Activated T-helper 17 cell treated with anti-CD3 and anti-CD28 coated beads, Interleukin-2, amount 50 U/mL, for 72 hours (primary cell): Measurements from ENCODE around the gene SQOR. TPM values are rescaled to one million over a fixed set of nuclear protein-coding genes. Genes with fewer than 3 reads are reported as not detected.

Source experiments
- ATAC-seq: fragments of 150-1000 bp; cut with Tn5 transposase; replicated peaks from 2 replicates; pipeline ENCODE4 v1.10.0; 2021; ENCODE audit warnings: mild to moderate bottlenecking, moderate library complexity
- H3K27ac Mint-ChIP-seq: one replicate; pipeline ENCODE4 v1.8.0; 2022; ENCODE audit warnings: mixed read lengths
- H3K27me3 Mint-ChIP-seq: one replicate; pipeline ENCODE4 v1.8.0; 2022; ENCODE audit warnings: mixed read lengths
- H3K36me3 Mint-ChIP-seq: one replicate; pipeline ENCODE4 v1.8.0; 2022; ENCODE audit warnings: low read depth, mild to moderate bottlenecking, mixed read lengths
- H3K4me1 Mint-ChIP-seq: one replicate; pipeline ENCODE4 v1.8.0; 2022; ENCODE audit warnings: mixed read lengths
- H3K4me3 Mint-ChIP-seq: one replicate; pipeline ENCODE4 v1.8.0; 2022; ENCODE audit warnings: mild to moderate bottlenecking, mixed read lengths
- H3K9me3 Mint-ChIP-seq: one replicate; pipeline ENCODE4 v1.8.0; 2022; ENCODE audit warnings: mixed read lengths
- total RNA-seq, 2 donors: library from RNA; stranded (reverse); gene quantifications; one replicate each; pipeline ENCODE4 v1.2.3, GENCODE V29; 2022

SQOR gene
- total RNA-seq, 2 donors from 2014 or later = 129 to 275 TPM

DNA sequence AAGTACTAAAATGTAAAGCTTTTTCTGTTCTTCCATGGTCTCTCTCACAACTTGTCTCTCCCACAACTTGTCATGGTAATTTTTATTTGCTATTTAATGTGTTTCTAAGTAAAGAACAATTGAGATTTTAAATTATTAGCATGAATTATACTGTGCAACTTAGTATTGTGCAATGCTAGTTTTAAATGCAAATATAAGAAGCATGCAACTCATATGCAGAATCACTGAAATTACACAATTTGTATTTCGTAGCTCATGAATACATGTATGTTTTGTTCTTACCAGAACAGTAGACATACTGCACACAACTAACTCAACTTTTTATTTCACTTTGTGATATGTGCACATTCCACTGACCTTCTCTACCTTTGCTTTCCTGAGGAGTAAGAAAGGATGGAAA lies 96.5 kb downstream of the SQOR start:
- no peaks in the 10 kb centered on the region for H3K4me1 Mint-ChIP-seq
- peaks cover 43% of the 10 kb centered on the region for H3K27me3 Mint-ChIP-seq
- H3K36me3 Mint-ChIP-seq = no peaks in the 10 kb centered on the region
- no peak for ATAC-seq
- no peaks in the 10 kb centered on the region for H3K9me3 Mint-ChIP-seq
- H3K27ac Mint-ChIP-seq = no peak overlapping the region
- no peak overlapping the region for H3K4me3 Mint-ChIP-seq

DNA sequence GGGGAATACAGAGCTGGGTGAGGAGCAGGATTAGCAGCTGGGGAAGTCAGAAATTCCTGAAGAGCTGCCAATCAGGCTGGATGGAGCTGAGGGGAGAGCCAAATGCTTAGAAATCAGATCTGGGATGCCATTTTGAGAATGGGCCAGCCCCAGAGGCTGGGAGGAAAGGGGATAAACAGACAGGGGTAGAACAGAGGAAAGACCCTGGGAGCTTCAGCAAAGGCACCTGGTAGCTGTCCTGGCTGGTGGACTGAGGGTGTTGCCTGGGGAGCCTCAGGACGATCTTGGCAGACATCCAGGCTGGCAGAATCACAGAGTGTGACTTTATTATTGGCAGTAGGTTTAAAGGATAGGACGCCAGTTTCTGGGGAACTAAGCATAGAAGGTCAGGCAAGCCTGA lies 97.8 kb downstream of the SQOR start:
- peaks cover 43% of the 10 kb centered on the region for H3K27me3 Mint-ChIP-seq
- no peaks in the 10 kb centered on the region for H3K9me3 Mint-ChIP-seq
- H3K4me3 Mint-ChIP-seq = no peak overlapping the region
- H3K36me3 Mint-ChIP-seq = no peaks in the 10 kb centered on the region
- H3K27ac Mint-ChIP-seq = peak overlapping the region; percentile 8
- ATAC-seq = no peak
- no peaks in the 10 kb centered on the region for H3K4me1 Mint-ChIP-seq

DNA sequence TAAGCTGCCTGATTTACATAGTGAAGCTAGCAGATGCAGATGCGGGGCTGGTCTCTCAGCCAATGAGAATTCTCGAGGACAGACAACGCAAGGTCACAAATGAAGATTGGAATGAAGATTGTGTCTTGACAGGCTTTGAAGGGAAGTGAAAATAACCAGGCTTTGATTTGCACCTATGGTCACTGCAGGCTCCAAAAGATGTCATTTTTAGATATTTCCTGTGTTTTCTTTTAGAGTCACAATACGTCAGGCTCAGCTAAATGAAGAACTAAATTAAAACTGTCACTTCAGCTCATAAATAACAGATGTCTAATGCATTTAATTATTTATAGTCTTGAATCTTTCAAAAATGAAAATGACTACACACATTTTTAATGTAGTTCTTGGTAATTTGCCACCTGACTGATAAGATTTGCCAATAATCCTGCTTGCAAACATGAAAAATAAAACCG lies 99.5 kb downstream of the SQOR start:
- Mint-ChIP-seq H3K4me3 (no peak overlapping the region), H3K27me3 (peaks cover 45% of the 10 kb centered on the region), H3K9me3 (no peaks in the 10 kb centered on the region), H3K4me1 (no peaks in the 10 kb centered on the region), H3K36me3 (no peaks in the 10 kb centered on the region), H3K27ac (no peak overlapping the region)
- no peak for ATAC-seq

Other genes starting within 250 kb of the SQOR start
- gene SLC30A4, start 112.3 kb upstream of the SQOR start, total RNA-seq = 1 to 10 TPM; 1.1 to 2.1 TPM
- gene BLOC1S6, start 47.6 kb upstream of the SQOR start, total RNA-seq = 10 to 100 TPM; 43.7 to 54.5 TPM